ENCODE data around the gene LRRC8E.
"Not testable (repeated sequence)": the region's sequence is repeated elsewhere in the genome, so short reads cannot be mapped to it uniquely, and the experiment has no call there.

LRRC8E gene

DNA sequence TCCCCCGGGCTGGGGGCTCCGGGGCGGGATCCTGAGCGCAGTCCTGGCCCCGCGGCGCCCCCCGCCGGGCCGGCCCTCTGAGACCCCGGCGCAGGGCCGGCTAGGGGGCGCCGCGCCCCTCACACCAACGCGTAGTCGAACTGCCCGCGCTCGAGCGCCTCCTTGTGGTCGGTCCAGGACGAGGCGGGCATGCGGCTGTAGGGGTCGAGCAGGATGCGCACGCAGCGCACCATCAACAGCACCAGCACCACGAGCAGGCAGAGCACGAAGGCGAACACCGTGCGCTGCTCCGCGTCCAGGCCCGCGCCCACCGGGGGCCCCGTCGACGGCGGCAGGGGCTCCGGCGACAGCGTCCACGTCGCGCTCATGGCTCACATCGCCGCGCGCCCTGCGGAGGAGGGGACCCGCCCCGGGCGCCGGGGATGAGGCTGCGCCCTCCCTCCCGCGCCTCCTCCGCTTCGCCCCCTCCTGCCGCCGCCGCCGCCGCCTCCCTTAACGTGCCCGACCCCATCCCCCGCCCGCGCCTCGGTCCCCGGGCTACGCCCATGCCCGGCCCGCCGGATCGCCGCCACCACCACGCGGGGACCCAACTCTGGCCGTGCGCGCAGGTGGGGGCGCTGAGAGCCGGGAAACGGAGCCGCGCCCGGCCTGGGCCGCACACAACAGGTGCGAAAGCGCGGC is 37.0 kb downstream of the LRRC8E start:
- no peak overlapping the region for H3K9ac ChIP-seq (ENCODE audit: low read depth in 1 of 2, low read length in 2 of 2)
- H3K4me3 ChIP-seq (ENCODE audit: low read length in 2 of 2): peak overlapping the region; percentile 23 to 37
- H3K27ac ChIP-seq (ENCODE audit: low read depth in 2 of 2, low read length in 2 of 2): no peak overlapping the region
- no peaks in the 10 kb centered on the region for H3K27me3 ChIP-seq (ENCODE audit: control insufficient read depth in 2 of 2, insufficient read depth in 2 of 2, low read length in 2 of 2)
- H3K36me3 ChIP-seq (ENCODE audit: control insufficient read depth in 2 of 2, insufficient read depth in 2 of 2, low read length in 2 of 2): peaks cover 0 to 6% of the 10 kb centered on the region in 2 donors
- H3K4me1 ChIP-seq (ENCODE audit: control insufficient read depth in 2 of 2, insufficient read depth in 2 of 2, low read length in 2 of 2): peaks cover 14 to 23% of the 10 kb centered on the region in 2 donors
- no peaks in the 10 kb centered on the region for H3K9me3 ChIP-seq (ENCODE audit: control insufficient read depth in 2 of 2, low read length in 2 of 2)

DNA sequence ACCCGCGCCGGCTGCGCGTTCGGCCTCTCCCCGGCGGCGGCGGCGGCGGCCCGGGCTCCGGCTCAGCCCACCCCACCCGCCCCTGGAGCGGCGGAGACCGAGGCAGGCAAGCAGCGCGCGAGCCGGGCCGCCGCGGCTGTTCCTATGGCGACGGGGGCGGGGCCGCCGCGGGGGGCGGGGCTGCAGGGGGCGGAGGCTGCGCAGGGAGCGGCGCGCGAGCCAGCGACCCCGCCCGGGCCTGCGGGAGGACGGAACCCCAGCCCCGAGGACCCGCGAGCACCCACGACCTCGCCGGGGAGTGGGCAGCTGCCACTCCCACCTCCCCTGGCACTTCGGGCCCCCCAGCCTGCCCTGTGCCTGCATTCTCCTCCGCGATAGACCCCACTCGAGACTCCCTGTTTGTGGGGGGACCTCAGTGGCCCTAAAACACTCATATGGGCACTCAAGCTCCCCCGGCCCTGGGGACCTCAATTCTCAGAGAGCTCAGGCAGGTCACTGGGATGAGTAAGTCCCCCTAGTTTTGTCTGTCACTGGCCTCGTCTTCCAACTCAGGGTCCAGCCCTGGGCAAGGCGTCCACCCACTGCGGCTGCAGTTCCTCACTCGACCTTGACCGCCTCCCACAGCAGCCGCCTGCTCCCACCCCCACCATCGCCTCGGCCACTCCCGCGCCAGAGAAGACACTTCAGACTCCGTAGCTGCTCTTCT is 37.9 kb downstream of the LRRC8E start, which contains the start of gene CTXN1:
Gene CTXN1 (minus strand): TSS at position 115 of the 706 bp plus-strand sequence. CDS start 597 bp downstream, outside the sequence.
- no peaks in the 10 kb centered on the region for H3K9me3 ChIP-seq (ENCODE audit: control insufficient read depth in 2 of 2, low read length in 2 of 2)
- peak within 1 kb of the TSS; percentile 46 to 52 for H3K4me3 ChIP-seq (ENCODE audit: low read length in 2 of 2)
- H3K9ac ChIP-seq (ENCODE audit: low read depth in 1 of 2, low read length in 2 of 2): peak within 1 kb of the TSS in 1 of 2 donors; percentile 43
- peaks cover 5 to 12% of the 10 kb centered on the region in 2 donors for H3K36me3 ChIP-seq (ENCODE audit: control insufficient read depth in 2 of 2, insufficient read depth in 2 of 2, low read length in 2 of 2)
- H3K27ac ChIP-seq (ENCODE audit: low read depth in 2 of 2, low read length in 2 of 2): no peak within 1 kb of the TSS
- H3K4me1 ChIP-seq (ENCODE audit: control insufficient read depth in 2 of 2, insufficient read depth in 2 of 2, low read length in 2 of 2): peaks cover 13 to 19% of the 10 kb centered on the region in 2 donors
- H3K27me3 ChIP-seq (ENCODE audit: control insufficient read depth in 2 of 2, insufficient read depth in 2 of 2, low read length in 2 of 2): no peaks in the 10 kb centered on the region

DNA sequence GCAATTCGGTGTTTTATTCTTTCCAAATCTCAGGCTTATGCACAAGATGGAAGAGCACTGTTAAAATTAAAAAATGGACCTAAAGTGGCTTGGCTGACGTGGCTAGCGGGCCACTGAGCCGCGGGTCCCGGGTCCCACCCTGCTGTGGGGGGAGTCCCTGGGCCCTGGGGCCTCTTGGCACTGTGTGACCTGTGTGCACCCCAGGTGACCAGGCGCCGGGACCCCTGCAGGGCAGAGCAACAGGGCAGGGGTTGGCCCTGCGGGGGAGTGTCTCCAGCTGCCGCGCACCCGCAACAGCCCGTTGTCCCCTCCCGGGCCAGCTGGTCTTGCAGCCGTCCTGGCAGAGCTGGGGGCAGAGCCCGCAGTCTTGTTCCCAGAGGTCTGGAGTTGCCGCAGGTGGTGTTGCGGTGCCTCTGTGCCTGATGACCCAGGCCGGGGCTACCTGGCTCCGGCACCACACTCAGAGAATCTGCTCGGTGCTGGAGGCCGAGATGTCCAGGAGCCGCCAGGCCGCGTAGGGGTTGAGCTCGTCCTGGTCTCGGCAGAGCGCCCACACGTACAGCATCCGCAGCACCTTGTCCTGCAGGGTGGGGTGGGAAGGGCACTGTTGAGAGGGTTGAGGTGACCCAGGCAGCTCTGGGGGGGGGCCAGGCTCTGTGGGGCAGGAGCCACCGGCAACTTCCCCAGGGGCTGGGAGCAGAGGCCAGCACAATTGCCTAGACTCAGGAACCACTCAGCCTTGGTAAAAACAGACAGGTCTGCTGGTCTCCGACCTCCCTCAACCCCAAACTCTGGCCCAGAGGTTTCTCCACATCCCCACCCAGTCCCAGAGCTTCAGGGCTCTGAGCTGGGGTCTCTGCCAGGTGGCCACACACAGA is 38.7 kb downstream of the LRRC8E start:
- peaks cover 5 to 11% of the 10 kb centered on the region in 2 donors for H3K4me1 ChIP-seq (ENCODE audit: control insufficient read depth in 2 of 2, insufficient read depth in 2 of 2, low read length in 2 of 2)
- H3K27ac ChIP-seq (ENCODE audit: low read depth in 2 of 2, low read length in 2 of 2): no peak overlapping the region
- H3K4me3 ChIP-seq (ENCODE audit: low read length in 2 of 2): peak overlapping the region in 1 of 2 donors; percentile 46
- no peaks in the 10 kb centered on the region for H3K9me3 ChIP-seq (ENCODE audit: control insufficient read depth in 2 of 2, low read length in 2 of 2)
- H3K9ac ChIP-seq (ENCODE audit: low read depth in 1 of 2, low read length in 2 of 2): no peak overlapping the region
- no peaks in the 10 kb centered on the region for H3K27me3 ChIP-seq (ENCODE audit: control insufficient read depth in 2 of 2, insufficient read depth in 2 of 2, low read length in 2 of 2)
- H3K36me3 ChIP-seq (ENCODE audit: control insufficient read depth in 2 of 2, insufficient read depth in 2 of 2, low read length in 2 of 2): peaks cover 9 to 17% of the 10 kb centered on the region in 2 donors

DNA sequence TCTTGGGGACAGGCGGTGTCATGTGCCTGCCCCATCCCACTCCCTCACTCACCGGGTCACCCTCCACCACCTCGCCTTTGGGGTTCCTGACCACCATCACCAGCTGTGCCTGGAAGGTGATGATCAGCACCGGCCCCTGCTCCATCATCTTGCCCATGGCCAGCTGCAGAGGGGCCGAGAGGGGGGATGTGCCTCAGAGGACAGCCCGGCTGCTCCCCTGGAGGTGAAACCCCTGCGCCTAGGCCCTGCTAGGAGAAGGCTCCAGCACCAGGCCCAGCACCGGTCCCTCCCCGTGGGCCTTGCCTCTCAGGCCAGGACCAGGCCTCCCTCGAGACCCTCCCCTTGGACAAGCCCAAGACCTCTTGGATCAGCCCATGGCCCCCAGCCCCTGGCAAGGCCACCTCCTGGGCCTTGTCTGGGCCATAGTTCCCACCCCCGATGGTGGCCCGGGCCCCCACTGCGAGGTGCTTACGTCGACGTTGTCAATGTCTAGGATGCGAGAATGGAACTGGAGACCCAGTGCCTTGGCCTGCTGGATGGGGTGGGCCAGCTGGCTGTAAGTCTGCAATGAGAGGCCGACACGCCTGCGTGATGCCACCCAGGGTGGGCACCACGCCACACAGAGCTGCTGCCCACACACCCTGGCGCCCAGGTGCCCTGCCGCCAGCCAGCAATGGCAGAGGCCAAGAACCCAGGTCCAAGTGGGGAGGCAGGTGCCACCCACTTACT is 39.5 kb downstream of the LRRC8E start:
- H3K9me3 ChIP-seq (ENCODE audit: control insufficient read depth in 2 of 2, low read length in 2 of 2): no peaks in the 10 kb centered on the region
- peaks cover 2 to 10% of the 10 kb centered on the region in 2 donors for H3K4me1 ChIP-seq (ENCODE audit: control insufficient read depth in 2 of 2, insufficient read depth in 2 of 2, low read length in 2 of 2)
- H3K36me3 ChIP-seq (ENCODE audit: control insufficient read depth in 2 of 2, insufficient read depth in 2 of 2, low read length in 2 of 2): peaks cover 17 to 23% of the 10 kb centered on the region in 2 donors
- H3K27me3 ChIP-seq (ENCODE audit: control insufficient read depth in 2 of 2, insufficient read depth in 2 of 2, low read length in 2 of 2): no peaks in the 10 kb centered on the region
- peak overlapping the region in 1 of 2 donors; percentile 58 for H3K27ac ChIP-seq (ENCODE audit: low read depth in 2 of 2, low read length in 2 of 2)
- no peak overlapping the region for H3K9ac ChIP-seq (ENCODE audit: low read depth in 1 of 2, low read length in 2 of 2)
- no peak overlapping the region for H3K4me3 ChIP-seq (ENCODE audit: low read length in 2 of 2)

DNA sequence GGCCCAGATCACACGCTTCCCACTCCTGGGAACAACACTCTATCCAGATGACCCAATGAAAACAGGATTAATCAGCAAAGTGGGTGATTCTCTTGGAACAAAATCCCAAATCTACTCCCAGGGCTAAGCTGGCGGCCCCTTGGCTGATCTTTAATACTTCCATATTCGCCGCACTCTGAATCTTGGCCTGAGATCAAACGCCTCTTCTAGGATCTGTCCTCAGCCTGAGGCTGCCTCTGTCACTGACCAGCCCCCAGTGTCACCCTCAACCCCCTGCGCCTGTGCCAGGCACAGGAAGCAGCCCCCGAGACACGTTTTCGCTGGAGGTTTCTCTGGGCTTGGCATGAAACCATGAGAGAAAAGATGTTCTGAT is 40.0 kb downstream of the LRRC8E start:
- H3K4me3 ChIP-seq (ENCODE audit: low read length in 2 of 2): no peak overlapping the region

DNA sequence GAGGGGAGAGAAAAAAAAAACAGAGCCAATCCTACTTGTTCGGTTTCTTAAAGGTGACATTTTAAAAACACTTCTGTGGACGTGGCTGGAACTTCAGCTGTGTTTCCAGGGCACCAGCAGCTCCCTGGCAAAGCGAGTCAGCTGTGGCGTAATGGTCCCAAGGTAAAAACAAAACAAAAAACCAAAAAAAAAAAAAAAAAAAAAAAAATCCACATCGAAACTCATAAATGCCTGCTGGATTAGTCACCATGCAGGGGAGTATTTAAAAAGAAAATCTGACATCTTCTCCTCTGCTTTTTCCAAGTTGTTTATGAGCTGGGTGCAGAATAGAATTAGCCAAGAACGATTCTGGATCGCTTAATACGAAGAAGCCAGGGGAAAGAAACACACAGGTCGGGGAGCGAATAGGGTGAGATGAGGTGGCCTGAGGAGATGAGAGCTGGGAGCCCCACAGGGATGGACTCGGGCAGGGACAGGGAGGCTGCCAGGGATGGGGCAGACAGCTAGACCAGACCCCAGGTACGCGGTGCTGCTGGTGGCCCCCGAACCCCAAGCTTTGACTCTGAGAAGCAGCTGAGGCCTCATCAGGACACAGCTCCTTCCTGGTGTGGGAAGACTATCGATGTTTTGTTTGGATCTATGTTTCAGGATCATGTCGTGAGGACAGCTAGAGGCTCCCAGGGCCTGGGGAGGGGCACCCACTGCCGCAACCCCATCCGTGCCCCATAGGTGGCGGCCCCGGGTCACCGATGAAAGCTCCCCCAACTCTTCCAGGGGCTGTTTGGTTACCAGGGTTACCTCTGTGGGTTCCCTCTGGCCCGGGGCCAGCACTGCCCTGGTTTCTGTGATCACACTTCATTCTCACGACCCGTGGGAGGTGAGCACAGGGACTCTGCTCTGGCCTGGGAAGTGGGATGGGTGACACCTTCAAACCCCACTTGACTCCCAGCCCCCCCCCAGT is 40.7 kb downstream of the LRRC8E start:
- peak overlapping the region in 1 of 2 donors; percentile 26 for H3K9ac ChIP-seq (ENCODE audit: low read depth in 1 of 2, low read length in 2 of 2)
- H3K27me3 ChIP-seq (ENCODE audit: control insufficient read depth in 2 of 2, insufficient read depth in 2 of 2, low read length in 2 of 2): no peaks in the 10 kb centered on the region
- peak overlapping the region; percentile 42 to 58 for H3K27ac ChIP-seq (ENCODE audit: low read depth in 2 of 2, low read length in 2 of 2)
- H3K4me1 ChIP-seq (ENCODE audit: control insufficient read depth in 2 of 2, insufficient read depth in 2 of 2, low read length in 2 of 2): peaks cover 2 to 12% of the 10 kb centered on the region in 2 donors
- H3K9me3 ChIP-seq (ENCODE audit: control insufficient read depth in 2 of 2, low read length in 2 of 2): no peaks in the 10 kb centered on the region
- H3K4me3 ChIP-seq (ENCODE audit: low read length in 2 of 2): no peak overlapping the region
- H3K36me3 ChIP-seq (ENCODE audit: control insufficient read depth in 2 of 2, insufficient read depth in 2 of 2, low read length in 2 of 2): peaks cover 29 to 32% of the 10 kb centered on the region in 2 donors

More for the DNA sequence above, 40.0 kb downstream of the LRRC8E start:
- no peaks in the 10 kb centered on the region for H3K27me3 ChIP-seq (ENCODE audit: control insufficient read depth in 2 of 2, insufficient read depth in 2 of 2, low read length in 2 of 2)
- peaks cover 2 to 10% of the 10 kb centered on the region in 2 donors for H3K4me1 ChIP-seq (ENCODE audit: control insufficient read depth in 2 of 2, insufficient read depth in 2 of 2, low read length in 2 of 2)
- H3K36me3 ChIP-seq (ENCODE audit: control insufficient read depth in 2 of 2, insufficient read depth in 2 of 2, low read length in 2 of 2): peaks cover 22 to 26% of the 10 kb centered on the region in 2 donors
- H3K9ac ChIP-seq (ENCODE audit: low read depth in 1 of 2, low read length in 2 of 2): no peak overlapping the region
- no peaks in the 10 kb centered on the region for H3K9me3 ChIP-seq (ENCODE audit: control insufficient read depth in 2 of 2, low read length in 2 of 2)
- peak overlapping the region; percentile 42 to 58 for H3K27ac ChIP-seq (ENCODE audit: low read depth in 2 of 2, low read length in 2 of 2)

DNA sequence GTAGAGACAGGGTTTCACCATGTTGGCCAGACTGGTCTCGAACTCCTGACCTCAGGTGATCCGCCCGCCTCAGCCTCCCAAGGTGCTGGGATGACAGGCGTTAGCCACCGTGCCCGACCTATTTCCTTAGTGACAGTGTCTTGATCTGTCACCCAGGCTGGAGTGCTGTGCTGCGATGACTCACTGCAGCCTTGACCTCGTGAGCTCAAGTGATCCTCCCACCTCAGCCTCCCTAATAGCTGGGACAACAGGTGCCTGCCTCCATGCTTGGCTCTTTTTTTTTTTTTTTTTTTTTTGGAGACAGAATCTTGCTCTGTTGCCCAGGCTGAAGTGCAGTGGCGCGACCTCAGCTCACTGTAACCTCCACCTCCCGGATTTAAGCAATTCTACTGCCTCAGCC is 41.7 kb downstream of the LRRC8E start:
- H3K4me3 ChIP-seq (ENCODE audit: low read length in 2 of 2); H3K9ac ChIP-seq (ENCODE audit: low read depth in 1 of 2, low read length in 2 of 2); H3K27ac ChIP-seq (ENCODE audit: low read depth in 2 of 2, low read length in 2 of 2); H3K9me3 ChIP-seq (ENCODE audit: control insufficient read depth in 2 of 2, low read length in 2 of 2); H3K27me3 ChIP-seq (ENCODE audit: control insufficient read depth in 2 of 2, insufficient read depth in 2 of 2, low read length in 2 of 2): not testable (repeated sequence)
- H3K4me1 ChIP-seq (ENCODE audit: control insufficient read depth in 2 of 2, insufficient read depth in 2 of 2, low read length in 2 of 2): peaks cover 2 to 14% of the 10 kb centered on the region in 2 donors
- peaks cover 35 to 36% of the 10 kb centered on the region in 2 donors for H3K36me3 ChIP-seq (ENCODE audit: control insufficient read depth in 2 of 2, insufficient read depth in 2 of 2, low read length in 2 of 2)

DNA sequence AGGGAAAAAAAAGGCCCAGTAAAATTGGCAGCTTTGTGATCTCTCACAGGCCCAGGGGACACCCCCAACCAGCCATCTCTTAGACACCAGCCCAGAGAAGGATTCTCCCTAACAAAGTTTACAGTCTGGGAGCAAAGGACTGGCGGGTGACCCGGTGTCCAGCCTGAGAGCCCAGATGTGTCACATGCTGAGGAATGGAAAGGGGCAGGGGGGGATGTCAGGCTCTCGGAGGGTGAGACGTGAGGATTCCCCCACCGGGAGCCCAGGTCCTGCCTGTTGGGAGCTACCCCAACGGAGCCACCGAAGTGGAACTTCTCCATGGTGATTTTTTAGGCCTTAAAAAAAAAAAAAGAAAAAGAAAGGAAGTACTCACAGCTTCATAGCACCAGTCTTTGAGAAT is 42.5 kb downstream of the LRRC8E start:
- no peak overlapping the region for H3K4me3 ChIP-seq (ENCODE audit: low read length in 2 of 2)
- peaks cover 2 to 12% of the 10 kb centered on the region in 2 donors for H3K4me1 ChIP-seq (ENCODE audit: control insufficient read depth in 2 of 2, insufficient read depth in 2 of 2, low read length in 2 of 2)
- peak overlapping the region in 1 of 2 donors; percentile 16 for H3K27ac ChIP-seq (ENCODE audit: low read depth in 2 of 2, low read length in 2 of 2)
- H3K27me3 ChIP-seq (ENCODE audit: control insufficient read depth in 2 of 2, insufficient read depth in 2 of 2, low read length in 2 of 2): no peaks in the 10 kb centered on the region
- H3K9me3 ChIP-seq (ENCODE audit: control insufficient read depth in 2 of 2, low read length in 2 of 2): no peaks in the 10 kb centered on the region
- no peak overlapping the region for H3K9ac ChIP-seq (ENCODE audit: low read depth in 1 of 2, low read length in 2 of 2)
- H3K36me3 ChIP-seq (ENCODE audit: control insufficient read depth in 2 of 2, insufficient read depth in 2 of 2, low read length in 2 of 2): peaks cover 40% of the 10 kb centered on the region in 2 donors
